ENCODE data around the gene TNFAIP8L1.

- TF ChIP-seq CTCF (IDR thresholded peaks at IDR 0.05; ENCODE audit: poor library complexity) (no peak), EZH2 (IDR thresholded peaks at IDR 0.05; ENCODE audit: borderline replicate concordance) (no peak), EZH2phosphoT487 (IDR thresholded peaks at IDR 0.05; ENCODE audit: low read depth, severe bottlenecking, unreplicated experiment) (no peak)
These were observed 43.0 kb upstream of the TNFAIP8L1 start for GRCh38 chr19:4596033-4596904.

Data from hepatocyte (in vitro differentiated cells).